Osteocyte (in vitro differentiated cells): ENCODE results near the gene USP5. TPM values are rescaled to one million over a fixed set of nuclear protein-coding genes. Genes with fewer than 3 reads are reported as not detected.

ENCODE experiments used
- DNase-seq: peaks from one replicate; pipeline ENCODE4 v3.0.0; 2021; ENCODE audit warnings: mixed read lengths; ENCODE audit not compliant: unreplicated experiment; ENCODE audit errors: extremely low spot score
- H3K27ac Mint-ChIP-seq: one replicate; pipeline ENCODE4 v1.8.0; 2021; ENCODE audit warnings: mild to moderate bottlenecking, mixed read lengths; ENCODE audit not compliant: unreplicated experiment
- H3K27me3 Mint-ChIP-seq: one replicate; pipeline ENCODE4 v1.8.0; 2021; ENCODE audit warnings: mixed read lengths; ENCODE audit not compliant: unreplicated experiment
- H3K36me3 Mint-ChIP-seq: one replicate; pipeline ENCODE4 v1.8.0; 2021; ENCODE audit warnings: mixed read lengths; ENCODE audit not compliant: unreplicated experiment
- H3K4me1 Mint-ChIP-seq: one replicate; pipeline ENCODE4 v1.8.0; 2021; ENCODE audit warnings: mixed read lengths; ENCODE audit not compliant: unreplicated experiment
- H3K4me3 Mint-ChIP-seq: one replicate; pipeline ENCODE4 v1.8.0; 2021; ENCODE audit warnings: mild to moderate bottlenecking, moderate library complexity, mixed read lengths; ENCODE audit not compliant: unreplicated experiment
- H3K9me3 Mint-ChIP-seq: one replicate; pipeline ENCODE4 v1.8.0; 2021; ENCODE audit warnings: mixed read lengths; ENCODE audit not compliant: unreplicated experiment
- total RNA-seq: library from RNA; stranded (reverse); gene quantifications from 2 replicates; pipeline ENCODE4 v1.2.1, GENCODE V29; 2021
- TF ChIP-seq, protein P1 (sequence below): fragments of 200-600 bp; sonication (generic); IDR thresholded peaks from 2 replicates; pipeline ENCODE4 v1.5.0; 2021; ENCODE audit warnings: antibody characterized with exemption, mild to moderate bottlenecking, moderate library complexity

USP5 gene
- total RNA-seq, 1 donor from 2014 or later = 114 TPM

GRCh38 chr12:6830999-6831398, 21.0 kb upstream of the USP5 start:
- H3K4me1 Mint-ChIP-seq = peaks cover 20% of the 10 kb centered on the region
- no peak overlapping the region for H3K27ac Mint-ChIP-seq
- H3K4me3 Mint-ChIP-seq = no peak overlapping the region
- no peaks in the 10 kb centered on the region for H3K9me3 Mint-ChIP-seq
- TF ChIP-seq, protein P1, sequence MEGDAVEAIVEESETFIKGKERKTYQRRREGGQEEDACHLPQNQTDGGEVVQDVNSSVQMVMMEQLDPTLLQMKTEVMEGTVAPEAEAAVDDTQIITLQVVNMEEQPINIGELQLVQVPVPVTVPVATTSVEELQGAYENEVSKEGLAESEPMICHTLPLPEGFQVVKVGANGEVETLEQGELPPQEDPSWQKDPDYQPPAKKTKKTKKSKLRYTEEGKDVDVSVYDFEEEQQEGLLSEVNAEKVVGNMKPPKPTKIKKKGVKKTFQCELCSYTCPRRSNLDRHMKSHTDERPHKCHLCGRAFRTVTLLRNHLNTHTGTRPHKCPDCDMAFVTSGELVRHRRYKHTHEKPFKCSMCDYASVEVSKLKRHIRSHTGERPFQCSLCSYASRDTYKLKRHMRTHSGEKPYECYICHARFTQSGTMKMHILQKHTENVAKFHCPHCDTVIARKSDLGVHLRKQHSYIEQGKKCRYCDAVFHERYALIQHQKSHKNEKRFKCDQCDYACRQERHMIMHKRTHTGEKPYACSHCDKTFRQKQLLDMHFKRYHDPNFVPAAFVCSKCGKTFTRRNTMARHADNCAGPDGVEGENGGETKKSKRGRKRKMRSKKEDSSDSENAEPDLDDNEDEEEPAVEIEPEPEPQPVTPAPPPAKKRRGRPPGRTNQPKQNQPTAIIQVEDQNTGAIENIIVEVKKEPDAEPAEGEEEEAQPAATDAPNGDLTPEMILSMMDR = no peak
- no peak for DNase-seq
- peaks cover 22% of the 10 kb centered on the region for H3K36me3 Mint-ChIP-seq
- no peaks in the 10 kb centered on the region for H3K27me3 Mint-ChIP-seq

DNA sequence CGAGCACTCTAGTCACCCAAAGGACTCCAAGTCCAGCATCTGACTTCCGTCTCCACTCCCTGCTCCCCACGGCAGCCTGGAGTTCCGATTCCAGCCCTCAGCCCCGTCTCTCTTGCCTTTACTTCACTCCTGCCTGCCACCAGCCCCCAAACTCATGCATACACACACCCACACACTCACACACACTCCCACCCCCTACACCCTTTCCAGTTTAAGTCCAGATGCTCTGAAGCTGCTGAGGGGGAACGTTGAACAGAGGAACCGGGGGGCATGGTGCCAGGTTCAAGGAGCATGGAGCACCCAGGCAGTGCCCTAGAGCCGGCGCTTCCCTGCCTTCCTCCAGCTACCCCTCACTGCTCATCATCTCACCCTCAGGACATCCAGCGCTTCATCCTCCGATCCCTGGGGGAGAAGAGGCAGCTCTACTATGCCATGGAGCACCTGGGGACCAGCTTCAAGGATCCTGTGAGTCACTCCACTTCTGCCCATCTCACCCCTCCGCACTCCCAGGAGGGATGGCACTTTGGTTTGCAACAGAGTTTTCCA, 20.4 kb upstream of the USP5 start:
- TF ChIP-seq, protein P1 = no peak
- H3K27me3 Mint-ChIP-seq = no peaks in the 10 kb centered on the region
- no peak overlapping the region for H3K27ac Mint-ChIP-seq
- peaks cover 20% of the 10 kb centered on the region for H3K4me1 Mint-ChIP-seq
- no peak for DNase-seq
- peak overlapping the region; percentile 26 for H3K4me3 Mint-ChIP-seq
- H3K9me3 Mint-ChIP-seq = no peaks in the 10 kb centered on the region
- peaks cover 22% of the 10 kb centered on the region for H3K36me3 Mint-ChIP-seq

GRCh38 chr12:6832125-6832524, 19.8 kb upstream of the USP5 start:
- TF ChIP-seq, protein P1 = no peak
- no peak overlapping the region for H3K27ac Mint-ChIP-seq
- H3K4me1 Mint-ChIP-seq = peaks cover 15% of the 10 kb centered on the region
- no peaks in the 10 kb centered on the region for H3K27me3 Mint-ChIP-seq
- no peaks in the 10 kb centered on the region for H3K9me3 Mint-ChIP-seq
- H3K36me3 Mint-ChIP-seq = peaks cover 24% of the 10 kb centered on the region
- H3K4me3 Mint-ChIP-seq = no peak overlapping the region
- no peak for DNase-seq

- no peak for DNase-seq
- H3K27ac Mint-ChIP-seq = no peak overlapping the region
- H3K36me3 Mint-ChIP-seq = peaks cover 24% of the 10 kb centered on the region
- H3K9me3 Mint-ChIP-seq = no peaks in the 10 kb centered on the region
- no peaks in the 10 kb centered on the region for H3K27me3 Mint-ChIP-seq
- H3K4me1 Mint-ChIP-seq = peaks cover 7% of the 10 kb centered on the region
- H3K4me3 Mint-ChIP-seq = no peak overlapping the region
- TF ChIP-seq, protein P1 = no peak
These were observed 18.6 kb upstream of the USP5 start for GRCh38 chr12:6833189-6833890.

DNA sequence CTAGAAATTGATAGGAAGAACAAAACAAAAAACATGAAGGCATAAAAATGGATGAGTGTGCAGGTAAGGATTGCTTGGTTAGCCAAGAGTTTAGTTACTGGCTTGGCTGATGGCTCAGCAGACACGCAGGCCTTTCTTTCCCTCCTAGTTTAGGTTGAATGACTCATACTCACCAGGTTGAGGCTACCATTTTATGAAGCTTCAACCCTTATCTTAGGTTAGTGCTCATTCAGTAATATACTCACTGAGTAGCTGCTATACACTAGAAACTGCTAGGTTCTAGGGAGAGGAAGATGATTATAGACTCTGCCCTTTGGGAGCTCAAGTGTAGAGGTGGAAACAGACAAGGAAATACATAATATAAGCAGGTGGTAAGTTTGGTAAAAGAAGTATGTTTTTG, 17.7 kb upstream of the USP5 start:
- H3K4me3 Mint-ChIP-seq = no peak overlapping the region
- H3K27me3 Mint-ChIP-seq = no peaks in the 10 kb centered on the region
- H3K27ac Mint-ChIP-seq = no peak overlapping the region
- H3K9me3 Mint-ChIP-seq = no peaks in the 10 kb centered on the region
- H3K36me3 Mint-ChIP-seq = peaks cover 24% of the 10 kb centered on the region
- peaks cover 7% of the 10 kb centered on the region for H3K4me1 Mint-ChIP-seq
- no peak for DNase-seq
- TF ChIP-seq, protein P1 = no peak
